HG03196 (cell line): ENCODE results near the gene PTPRG.

ENCODE experiments used
- ATAC-seq: cut with Tn5 transposase; IDR thresholded peaks from one replicate; pipeline ENCODE4 v1.9.1; 2021; ENCODE audit not compliant: unreplicated experiment

The PTPRG gene

DNA sequence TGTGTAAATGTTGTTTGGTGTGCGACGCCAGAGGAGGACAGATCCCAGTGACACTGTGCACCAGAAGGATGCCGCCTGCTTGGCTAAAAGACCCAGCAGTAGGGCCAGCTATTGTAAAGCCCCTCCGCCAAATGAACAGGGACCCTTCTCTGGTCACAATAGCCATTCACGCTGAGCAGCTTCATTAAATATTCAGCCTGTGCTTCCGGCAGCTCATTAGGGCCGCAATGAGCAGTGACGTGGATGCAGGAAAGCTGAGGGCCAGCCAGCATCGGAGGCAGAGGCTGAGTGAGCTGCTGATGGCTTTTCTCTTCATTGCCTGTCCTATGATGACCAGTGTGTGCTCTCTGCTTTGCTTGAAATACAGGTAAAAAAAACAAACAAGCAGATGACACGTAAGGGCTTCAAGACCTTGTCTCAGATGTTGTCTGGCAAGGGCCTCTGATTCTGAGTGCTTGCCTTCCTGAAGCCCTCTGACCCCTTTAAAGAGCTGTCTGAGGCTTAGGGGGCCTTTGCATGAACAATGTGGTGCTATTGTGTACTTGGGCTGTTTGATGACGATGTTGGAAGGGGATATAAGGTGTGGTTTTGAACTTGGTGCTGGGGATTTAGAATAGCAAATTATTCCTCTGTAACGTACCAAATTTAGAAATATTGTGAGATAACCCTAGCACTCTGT is 681.6 kb downstream of the PTPRG start:
- ATAC-seq: no peak

DNA sequence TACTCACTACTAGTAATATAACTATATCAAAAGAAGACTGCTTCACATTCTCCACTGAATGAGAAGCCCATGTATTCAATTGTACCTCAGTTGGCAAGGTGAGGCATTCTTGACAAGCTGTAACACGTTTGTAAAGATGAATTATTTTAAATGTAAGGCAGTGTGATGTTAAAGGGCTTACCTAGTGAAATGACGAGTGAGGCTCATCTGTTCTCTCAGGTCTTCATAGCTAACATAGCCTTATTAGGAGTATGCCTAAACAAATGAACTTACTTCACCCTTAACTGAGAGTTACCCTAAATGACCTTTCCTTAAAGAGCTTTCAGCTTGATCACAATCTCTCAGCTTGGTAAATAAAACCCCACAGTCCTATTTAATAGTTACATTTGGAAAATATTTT is 684.7 kb downstream of the PTPRG start:
- ATAC-seq: no peak

DNA sequence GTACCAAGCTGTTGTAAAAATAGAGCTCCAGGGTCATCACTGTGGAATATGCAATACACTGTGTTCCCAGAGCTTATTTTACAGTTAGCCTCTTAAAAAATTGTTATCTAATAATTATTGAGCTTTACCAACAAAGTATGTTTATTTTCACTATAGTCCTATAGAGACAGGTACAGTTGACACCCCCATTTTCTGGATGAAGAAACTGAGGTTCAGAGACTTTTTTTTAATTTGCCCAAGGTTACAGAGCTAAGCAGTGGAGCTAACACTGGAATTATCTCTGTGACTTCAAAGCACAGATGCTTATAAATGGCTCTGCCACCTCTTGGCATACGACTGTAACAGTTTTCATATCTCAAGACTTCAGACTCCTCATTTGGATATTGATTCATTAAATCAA is 685.6 kb downstream of the PTPRG start:
- no peak for ATAC-seq

GRCh38 chr3:62248734-62249483 is 687.5 kb downstream of the PTPRG start:
- ATAC-seq: no peak

GRCh38 chr3:62249484-62249776 is 688.1 kb downstream of the PTPRG start:
- ATAC-seq: no peak

DNA sequence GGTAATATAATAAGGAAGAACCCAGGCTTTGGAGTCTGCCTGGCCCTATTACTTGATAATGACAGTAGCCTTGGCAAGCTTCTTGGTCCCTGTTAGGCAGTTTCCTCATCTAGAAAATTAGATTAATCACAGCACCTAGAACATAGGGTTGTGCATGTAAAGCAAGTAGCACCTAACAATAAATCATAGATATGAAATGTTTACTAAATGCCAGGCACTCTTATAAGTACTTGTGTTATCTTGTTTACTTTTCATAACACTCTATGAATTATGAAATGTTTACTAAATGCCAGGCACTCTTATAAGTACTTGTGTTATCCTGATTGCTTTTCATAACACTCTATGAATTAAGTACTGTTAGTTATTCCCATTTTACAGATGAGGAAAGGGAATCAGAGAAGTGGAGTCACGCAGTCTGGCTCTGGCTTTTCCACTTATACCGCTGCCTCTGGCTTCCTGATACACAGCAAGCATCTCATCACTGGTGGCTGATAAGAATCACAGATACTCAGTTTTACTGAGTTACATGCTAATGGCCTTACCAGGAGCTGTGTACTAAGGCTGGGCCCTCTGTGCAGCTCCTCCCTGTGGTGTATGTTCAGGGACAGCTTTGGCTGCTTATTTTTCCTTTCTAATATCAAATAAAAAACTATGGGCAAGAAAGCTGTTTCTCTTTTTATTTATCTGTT is 688.6 kb downstream of the PTPRG start:
- no peak for ATAC-seq

DNA sequence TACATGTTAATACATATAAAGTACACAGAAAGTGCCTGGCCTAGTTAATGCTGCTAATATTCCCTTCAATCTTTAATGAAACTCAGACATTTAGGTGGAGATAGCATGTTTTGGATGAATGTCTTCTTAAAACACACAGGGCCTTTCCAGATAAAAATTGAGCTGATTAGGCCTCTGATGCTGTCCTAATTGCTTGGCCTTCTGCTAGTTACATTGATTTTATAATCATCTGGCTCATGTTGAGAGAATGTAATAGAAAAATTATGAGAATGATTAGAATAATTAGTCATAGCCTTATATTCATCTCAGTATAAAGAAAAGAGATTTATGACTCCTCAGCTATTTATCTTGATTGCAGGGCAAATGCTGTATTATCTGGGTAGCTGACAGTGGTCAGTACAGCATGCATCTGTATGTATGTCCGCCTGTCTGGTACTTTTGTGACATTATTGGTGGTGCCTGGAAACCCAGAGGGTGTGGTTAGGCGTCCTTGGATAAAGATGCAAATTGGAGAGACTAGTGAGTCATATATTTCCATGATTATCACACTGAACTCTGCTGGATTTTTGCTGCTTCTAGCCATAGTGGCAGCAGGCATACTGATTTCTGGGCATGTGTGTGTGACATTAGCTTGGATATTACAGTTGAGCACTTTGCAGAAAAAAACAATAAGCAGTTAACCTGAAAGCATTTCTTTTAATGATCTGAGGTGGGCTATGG is 691.2 kb downstream of the PTPRG start:
- ATAC-seq: no peak

DNA sequence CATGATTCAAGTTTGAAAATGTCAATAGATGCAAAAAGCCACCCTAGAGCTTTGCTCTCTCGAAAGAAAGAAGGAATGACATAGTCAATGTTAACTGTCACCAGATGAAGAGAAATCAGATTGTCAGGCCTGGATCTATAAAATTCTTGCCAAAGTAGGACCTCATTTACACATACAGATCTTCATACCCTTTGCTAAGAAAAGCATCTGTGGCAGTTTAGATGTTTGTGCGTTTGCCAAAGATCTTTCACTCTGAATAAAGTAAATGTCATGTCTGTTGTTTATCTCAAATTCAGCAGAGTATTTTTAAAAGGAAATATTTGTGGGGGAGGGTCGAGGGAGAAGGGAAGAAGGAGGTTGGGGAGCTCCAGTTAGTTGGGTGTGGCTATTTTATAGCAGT is 692.6 kb downstream of the PTPRG start:
- ATAC-seq: no peak

DNA sequence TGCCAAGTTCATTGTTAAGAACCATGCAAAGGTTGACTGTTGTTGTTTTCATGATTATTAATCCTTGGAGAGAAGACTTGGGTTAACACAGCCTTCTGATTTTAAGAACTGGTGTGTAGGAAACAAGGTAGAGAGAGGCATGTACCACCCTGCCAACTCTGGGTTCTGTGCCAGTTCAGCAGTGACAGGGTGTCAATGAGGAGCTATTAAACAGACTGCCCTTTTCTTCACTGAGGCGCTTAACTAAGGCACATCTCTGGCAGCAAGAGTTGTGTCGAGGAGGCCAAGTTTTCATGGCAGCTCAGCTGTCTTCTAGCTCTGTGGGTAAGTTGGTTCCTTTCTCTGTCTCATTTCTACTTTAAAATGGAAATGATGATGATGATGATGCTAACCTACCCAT is 694.4 kb downstream of the PTPRG start:
- ATAC-seq: no peak

DNA sequence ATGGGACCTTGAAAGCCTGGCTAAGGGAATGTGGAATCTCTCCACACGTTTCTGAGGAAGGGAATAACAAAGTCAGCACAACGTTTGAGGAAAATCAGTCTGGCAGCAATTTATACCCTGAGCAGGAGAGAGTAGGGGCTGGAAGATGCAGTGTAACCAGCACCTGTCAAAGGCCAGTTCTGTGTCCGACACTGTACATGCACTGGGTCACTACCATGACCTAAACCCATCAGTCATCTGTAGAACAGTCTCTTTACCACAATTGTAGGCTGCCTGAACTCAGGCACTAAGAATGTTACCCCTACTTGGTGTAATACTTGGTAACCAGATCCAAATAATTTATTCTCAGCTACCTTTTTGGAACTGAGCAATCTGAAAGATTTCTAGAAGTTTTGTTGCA is 698.6 kb downstream of the PTPRG start:
- ATAC-seq: no peak

GRCh38 chr3:62260655-62261054 is 699.3 kb downstream of the PTPRG start:
- ATAC-seq: no peak

DNA sequence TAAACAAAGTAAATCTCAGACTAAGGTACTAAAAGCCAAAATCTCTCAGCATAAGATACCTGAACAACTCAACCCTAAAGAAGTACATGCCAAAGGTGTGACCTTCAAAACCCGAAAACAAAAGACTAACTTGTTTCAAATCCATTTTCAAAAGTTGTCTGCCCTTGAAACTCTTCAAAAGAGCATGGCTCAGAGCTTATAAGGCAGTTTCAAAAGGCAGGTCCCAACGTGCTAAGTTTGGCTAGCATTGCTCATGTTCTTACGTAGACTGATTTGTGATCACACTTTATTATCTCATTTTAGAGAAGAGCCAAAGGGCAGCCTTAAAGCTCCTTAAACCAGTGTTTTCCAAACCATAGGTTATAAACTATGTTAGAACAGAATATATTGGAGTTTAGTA is 699.8 kb downstream of the PTPRG start:
- no peak for ATAC-seq

DNA sequence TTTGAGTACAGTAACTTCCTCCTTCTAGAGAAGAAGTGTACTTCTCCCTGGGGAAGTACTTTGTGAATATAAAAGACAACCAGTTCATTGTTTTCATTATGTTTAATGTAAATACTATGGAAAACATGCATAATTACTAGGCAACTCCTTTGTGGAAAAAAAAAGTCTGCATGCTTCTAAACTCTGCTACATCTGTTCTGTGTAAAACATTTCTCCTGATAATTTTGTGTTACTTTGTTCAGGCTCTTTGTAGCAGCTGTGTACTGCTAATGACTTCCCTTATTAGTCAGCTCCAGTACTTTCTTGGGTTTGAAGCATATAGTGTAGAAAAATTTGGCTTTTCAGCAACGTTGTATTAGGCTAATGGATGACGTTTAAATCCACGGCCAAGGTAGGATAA is 700.4 kb downstream of the PTPRG start:
- ATAC-seq: no peak

GRCh38 chr3:62265528-62265927 is 704.2 kb downstream of the PTPRG start:
- no peak for ATAC-seq

DNA sequence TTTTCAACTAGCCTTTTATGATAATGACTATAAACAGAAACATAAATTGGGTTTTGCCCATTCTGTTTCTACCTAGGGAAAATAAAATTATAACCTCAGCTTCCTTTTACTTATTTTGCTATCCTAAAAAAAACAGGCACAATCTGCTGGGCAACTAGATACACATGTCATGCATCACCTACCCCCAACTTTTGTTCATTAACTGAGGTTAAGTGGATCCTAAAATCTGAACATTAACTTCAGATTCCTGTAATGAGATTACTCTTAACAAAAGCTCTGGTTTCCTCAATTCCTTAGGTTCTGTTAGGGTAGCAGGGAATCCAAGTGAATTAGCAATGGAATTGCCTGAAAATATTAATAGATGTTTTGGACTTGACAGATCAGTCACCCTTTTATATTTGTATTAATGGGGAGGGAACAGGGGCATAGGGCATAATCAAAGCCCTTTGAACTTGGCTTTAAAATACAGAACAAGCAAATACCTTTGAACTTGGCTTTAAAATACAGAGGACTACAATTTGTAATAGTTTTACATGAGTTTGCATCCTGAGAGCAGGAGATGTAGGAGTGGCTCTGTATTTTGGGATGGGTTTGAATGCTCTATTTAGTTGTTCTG is 705.4 kb downstream of the PTPRG start:
- ATAC-seq: no peak

DNA sequence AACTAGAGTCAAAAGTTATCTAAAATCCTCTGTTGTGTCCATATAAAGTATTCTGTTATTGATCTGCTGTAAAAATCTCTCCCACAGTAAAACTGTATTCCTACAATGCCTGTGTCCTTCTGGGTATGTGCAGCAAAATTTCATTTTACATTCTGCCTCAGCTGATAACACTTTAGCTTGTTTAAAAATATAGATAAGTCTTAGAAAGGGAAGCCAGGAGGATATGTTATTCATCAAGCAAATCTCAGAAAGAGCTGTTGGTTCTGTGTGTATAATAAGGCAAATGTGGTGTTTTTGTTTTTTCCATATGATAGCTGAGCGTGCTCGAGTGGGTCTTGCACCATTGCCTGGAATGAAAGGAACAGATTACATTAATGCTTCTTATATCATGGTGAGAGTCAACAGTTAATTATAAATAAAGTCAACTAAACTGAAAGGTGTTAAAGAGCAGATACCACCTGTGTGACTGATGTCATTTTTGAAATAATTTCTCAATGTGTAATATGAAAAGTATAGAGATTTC is 715.3 kb downstream of the PTPRG start:
- no peak for ATAC-seq

DNA sequence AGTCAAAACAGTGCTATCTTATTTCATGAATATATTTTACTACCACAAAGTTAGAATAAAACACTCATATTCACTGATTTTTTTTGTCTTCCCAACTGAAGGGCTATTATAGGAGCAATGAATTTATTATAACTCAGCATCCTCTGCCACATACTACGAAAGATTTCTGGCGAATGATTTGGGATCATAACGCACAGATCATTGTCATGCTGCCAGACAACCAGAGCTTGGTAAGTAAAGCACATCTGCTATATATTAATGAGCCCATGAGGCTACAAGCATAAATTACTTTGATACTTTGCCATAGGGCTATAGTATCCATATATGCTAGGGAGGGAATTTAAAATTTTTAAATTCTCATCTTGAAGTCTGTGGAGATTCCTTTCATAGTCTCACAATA is 716.1 kb downstream of the PTPRG start:
- no peak for ATAC-seq

GRCh38 chr3:62277986-62278385 is 716.6 kb downstream of the PTPRG start:
- no peak for ATAC-seq

DNA sequence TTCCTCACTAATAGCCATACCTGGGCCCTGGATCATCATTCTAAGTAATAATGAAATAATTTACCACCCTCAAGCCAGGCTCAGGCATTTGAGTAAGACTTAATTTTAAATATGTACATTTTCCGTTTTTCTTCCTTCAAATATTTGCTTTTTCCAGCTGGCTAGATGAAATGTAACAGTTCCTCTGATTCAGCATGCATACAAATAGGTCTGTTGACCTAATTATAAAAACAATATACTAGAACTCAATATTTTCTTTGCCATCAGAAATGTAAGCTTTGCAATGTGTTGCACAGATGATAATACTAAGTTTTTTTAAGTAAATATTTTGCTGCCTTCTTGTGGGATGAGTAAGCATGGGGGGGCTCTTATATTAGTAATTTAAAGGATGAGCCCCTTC is 720.4 kb downstream of the PTPRG start:
- no peak for ATAC-seq

DNA sequence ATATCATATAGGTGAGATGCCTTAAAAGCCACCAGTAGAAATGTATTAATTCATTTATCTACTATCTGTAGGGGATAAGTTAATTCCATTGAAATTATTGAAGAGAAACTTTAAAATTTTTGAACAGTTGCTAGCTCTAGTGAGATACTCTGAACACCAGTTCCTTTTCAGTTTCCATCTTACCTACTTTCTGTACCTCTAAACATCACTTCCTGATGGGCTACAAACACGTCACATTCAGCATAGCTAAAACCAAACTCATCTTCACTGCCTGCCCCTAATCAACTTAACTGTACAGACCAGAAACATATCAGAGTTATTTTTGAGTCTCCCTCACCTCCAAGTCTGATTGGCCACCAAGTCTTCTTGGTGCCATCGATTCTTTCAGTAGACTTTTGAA is 723.1 kb downstream of the PTPRG start:
- ATAC-seq: no peak

DNA sequence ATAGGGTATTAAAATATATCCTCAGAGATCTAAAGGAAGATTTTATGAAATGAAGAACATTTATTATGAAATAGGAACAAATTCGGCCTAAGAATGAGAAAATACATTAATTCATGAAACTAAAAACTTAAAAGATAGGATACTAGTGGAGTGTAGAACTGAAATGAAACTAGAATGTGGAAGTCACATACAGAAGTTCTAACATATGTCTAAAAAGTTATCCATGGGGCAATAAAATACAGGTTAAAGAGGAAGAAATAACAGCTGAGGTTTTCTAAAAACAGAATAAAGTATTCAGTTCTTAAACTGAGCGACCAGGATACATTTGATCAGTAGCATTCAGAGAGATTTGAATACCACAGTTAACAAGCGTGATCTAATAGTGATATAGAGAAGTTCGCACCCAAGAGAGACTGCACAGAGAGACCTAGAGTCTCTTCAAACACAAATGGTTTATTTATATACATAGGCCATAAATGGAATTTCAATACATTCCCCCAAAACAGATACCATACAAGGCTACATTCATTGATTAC is 726.1 kb downstream of the PTPRG start:
- no peak for ATAC-seq
